Left hindlimb (tissue), 1 donor: ENCODE results near the gene SOD3.

Source experiments
- DNase-seq: peaks from one replicate; pipeline ENCODE4 v3.0.0-alpha.2; 2018

Gene SOD3

DNA sequence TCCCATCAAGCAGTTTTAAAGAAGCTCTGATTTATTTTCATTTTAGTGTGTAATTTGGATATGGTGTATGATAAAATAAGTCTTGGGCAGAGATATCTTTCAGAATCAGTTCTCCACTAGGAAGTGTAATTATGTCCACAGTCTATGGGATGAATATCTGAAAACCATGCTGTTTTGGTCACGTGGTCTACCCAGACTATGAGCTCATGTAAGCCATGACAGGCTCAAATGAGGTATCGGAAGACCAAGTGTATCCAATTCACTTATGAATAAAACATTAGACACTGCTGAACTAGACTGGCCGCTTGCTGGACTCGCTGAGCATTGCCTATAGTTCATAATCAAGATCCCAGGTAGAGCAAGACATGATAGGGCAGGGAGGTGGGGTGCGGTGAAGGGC is 50.5 kb downstream of the SOD3 start:
- DNase-seq = no peak

DNA sequence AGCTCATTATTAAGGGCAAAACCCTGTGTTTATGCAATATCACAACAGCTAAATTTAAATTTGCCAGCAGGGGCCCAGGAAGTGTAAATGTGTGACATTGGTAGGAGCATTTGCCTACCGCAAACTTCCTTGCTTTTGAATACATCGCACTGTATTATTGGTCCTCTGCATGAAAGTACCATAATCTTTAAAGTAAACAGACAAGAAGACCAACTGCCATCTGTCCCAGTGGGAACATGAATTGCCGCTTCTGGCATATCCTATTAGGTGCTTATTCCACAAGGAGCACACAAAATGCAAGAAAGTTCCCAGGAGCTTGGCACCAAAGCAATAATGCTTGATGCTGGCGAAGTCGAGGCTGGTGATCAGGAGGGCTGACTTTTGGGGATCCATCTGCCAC is 51.3 kb downstream of the SOD3 start:
- DNase-seq = no peak

DNA sequence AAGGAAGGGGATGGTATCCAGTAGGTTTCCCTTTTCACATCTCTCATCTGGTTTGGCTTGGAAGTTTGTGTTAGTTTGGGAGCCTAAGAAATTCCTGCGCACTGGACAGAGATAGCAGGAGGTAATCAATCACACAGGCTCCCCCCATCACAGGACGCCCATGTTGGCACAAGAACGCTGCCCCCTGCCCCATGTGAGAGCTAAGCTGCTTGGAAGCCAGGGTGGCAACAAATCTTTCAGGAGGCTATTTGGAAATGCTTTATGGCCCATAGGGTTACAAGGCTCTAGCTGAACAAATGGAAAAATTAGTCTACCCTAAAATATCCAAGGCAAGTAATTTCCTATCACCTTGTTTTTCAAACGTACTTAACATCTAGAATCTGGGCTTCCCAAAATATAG is 54.0 kb downstream of the SOD3 start:
- DNase-seq = no peak

DNA sequence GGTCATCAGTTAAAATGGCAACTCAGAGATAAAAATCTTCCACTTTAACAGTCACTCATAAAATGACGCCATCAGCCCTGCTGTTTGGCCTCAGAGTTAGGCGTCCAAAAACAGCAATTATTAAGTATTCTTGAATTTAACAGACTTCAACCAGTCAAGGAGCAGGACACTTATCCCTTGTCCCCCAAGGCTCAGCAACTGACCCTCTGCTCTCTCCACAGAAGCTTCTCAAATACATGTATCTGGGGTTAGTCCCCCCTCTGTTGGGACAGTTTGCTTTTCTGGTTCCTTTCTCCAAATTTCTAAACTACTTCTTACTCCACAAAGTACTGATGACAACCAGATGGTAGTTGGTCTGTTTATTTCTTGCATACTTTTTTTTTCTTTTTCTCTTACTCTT is 54.4 kb downstream of the SOD3 start:
- DNase-seq = no peak
